Panc1 (cell line): ENCODE data around the gene PITPNB.

Experiments used
- CTCF ChIP-seq: fragments of 450-650 bp; IDR thresholded peaks from 2 replicates; pipeline ENCODE4 v1.5.1; 2017; ENCODE audit warnings: mild to moderate bottlenecking
- POLR2AphosphoS5 ChIP-seq: IDR thresholded peaks from 2 replicates; pipeline ENCODE4 v1.6.1; 2012; ENCODE audit warnings: mild to moderate bottlenecking, low read depth, low read length, moderate library complexity
- REST ChIP-seq, 2 experiments: IDR thresholded peaks; 2 replicates each; pipeline ENCODE4 v1.6.1; 2011 to 2012; ENCODE audit warnings: low read depth in 2 of 2, control low read depth in 1 of 2, low read length in 1 of 2, mild to moderate bottlenecking in 1 of 2, moderate library complexity in 1 of 2; ENCODE audit not compliant: insufficient read depth in 1 of 2
- SIN3A ChIP-seq: IDR thresholded peaks from 2 replicates; pipeline ENCODE4 v1.6.1; 2012; ENCODE audit warnings: low read depth, mild to moderate bottlenecking, low read length, moderate library complexity, borderline replicate concordance; ENCODE audit not compliant: insufficient read depth
- TCF7L2 ChIP-seq: IDR thresholded peaks from 2 replicates; pipeline ENCODE4 v1.6.1; 2011; ENCODE audit warnings: mild to moderate bottlenecking, low read depth, low read length, inconsistent platforms

GRCh38 chr22:27885977-27886842, 32.8 kb downstream of the PITPNB start:
- peak; percentile 73; the same call in 1 of the 2 replicates for TF ChIP-seq CTCF
- TF ChIP-seq POLR2AphosphoS5, result no peak
- TF ChIP-seq REST (IDR thresholded peaks at IDR 0.05; ENCODE audit: insufficient read depth in 1 of 2, low read depth in 2 of 2, low read length in 1 of 2), result no peak
- TF ChIP-seq SIN3A, result no peak
- TF ChIP-seq TCF7L2, result no peak
